ENCODE results near the gene OSBPL5. TPM values are rescaled to one million over a fixed set of nuclear protein-coding genes. Genes with fewer than 3 reads are reported as not detected.

Gene OSBPL5
- total RNA-seq, 1 experiment from 2014 or later = 28.4 TPM

DNA sequence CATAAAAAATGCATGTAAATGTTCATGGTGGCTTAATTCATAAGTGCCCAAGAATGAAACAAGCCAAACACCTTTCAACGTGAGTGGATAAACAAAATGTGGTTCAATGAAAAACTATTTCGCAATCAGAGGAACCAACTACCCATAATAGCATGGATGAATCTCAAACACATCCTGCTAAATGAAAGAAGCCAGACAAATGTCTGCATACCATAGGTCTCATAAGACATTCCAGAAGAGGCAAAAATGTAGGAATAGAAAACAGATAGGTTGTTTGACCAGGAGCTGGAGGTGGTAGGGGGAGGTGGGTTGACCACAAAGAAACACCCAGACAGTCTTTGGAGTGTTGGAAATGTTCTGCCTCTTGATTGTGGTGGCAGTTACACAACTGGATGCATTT lies 13.2 kb upstream of the OSBPL5 start:
- intact Hi-C loops (cut with micrococcal nuclease; ENCODE audit: unreplicated experiment) = no loop called here
- Histone ChIP-seq H3K27ac (ENCODE audit: low read depth, low read length, poor library complexity, severe bottlenecking) (no peak overlapping the region), H3K9me3 (ENCODE audit: low read depth, low read length, poor library complexity, severe bottlenecking) (peaks cover 11% of the 10 kb centered on the region), H3K36me3 (ENCODE audit: insufficient read depth, low read length, poor library complexity, severe bottlenecking) (no peaks in the 10 kb centered on the region), H3K4me3 (ENCODE audit: low read depth, low read length, poor library complexity, severe bottlenecking) (no peak overlapping the region), H3K27me3 (replicated peaks; ENCODE audit: insufficient read depth, low read depth, low read length, poor library complexity) (no peaks in the 10 kb centered on the region), H3K4me1 (ENCODE audit: insufficient read depth, low read length, poor library complexity, severe bottlenecking) (no peaks in the 10 kb centered on the region)
- ChIA-PET CTCF (no interaction called here), POLR2A (ENCODE audit: low non-redundant PET) (no interaction called here)
- BruUV-seq (replicated peaks) = no TSS peak
- DNase-seq (ENCODE audit: low spot score) = no peak
- TF ChIP-seq, protein P1, sequence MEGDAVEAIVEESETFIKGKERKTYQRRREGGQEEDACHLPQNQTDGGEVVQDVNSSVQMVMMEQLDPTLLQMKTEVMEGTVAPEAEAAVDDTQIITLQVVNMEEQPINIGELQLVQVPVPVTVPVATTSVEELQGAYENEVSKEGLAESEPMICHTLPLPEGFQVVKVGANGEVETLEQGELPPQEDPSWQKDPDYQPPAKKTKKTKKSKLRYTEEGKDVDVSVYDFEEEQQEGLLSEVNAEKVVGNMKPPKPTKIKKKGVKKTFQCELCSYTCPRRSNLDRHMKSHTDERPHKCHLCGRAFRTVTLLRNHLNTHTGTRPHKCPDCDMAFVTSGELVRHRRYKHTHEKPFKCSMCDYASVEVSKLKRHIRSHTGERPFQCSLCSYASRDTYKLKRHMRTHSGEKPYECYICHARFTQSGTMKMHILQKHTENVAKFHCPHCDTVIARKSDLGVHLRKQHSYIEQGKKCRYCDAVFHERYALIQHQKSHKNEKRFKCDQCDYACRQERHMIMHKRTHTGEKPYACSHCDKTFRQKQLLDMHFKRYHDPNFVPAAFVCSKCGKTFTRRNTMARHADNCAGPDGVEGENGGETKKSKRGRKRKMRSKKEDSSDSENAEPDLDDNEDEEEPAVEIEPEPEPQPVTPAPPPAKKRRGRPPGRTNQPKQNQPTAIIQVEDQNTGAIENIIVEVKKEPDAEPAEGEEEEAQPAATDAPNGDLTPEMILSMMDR (conservative IDR thresholded peaks at IDR 0.05; ENCODE audit: low read depth, low read length) = no peak
- no peak for TF ChIP-seq EZH2 (IDR thresholded peaks at IDR 0.05; ENCODE audit: borderline replicate concordance, low read depth, low read length, poor library complexity, severe bottlenecking)

GRCh38 chr11:3177931-3178330 lies 12.8 kb upstream of the OSBPL5 start:
- intact Hi-C loops (cut with micrococcal nuclease; ENCODE audit: unreplicated experiment) = no loop called here
- TF ChIP-seq, protein P1 (conservative IDR thresholded peaks at IDR 0.05; ENCODE audit: low read depth, low read length) = no peak
- no peak for TF ChIP-seq EZH2 (IDR thresholded peaks at IDR 0.05; ENCODE audit: borderline replicate concordance, low read depth, low read length, poor library complexity, severe bottlenecking)
- Histone ChIP-seq H3K9me3 (ENCODE audit: low read depth, low read length, poor library complexity, severe bottlenecking) (peaks cover 11% of the 10 kb centered on the region), H3K27ac (ENCODE audit: low read depth, low read length, poor library complexity, severe bottlenecking) (no peak overlapping the region), H3K36me3 (ENCODE audit: insufficient read depth, low read length, poor library complexity, severe bottlenecking) (no peaks in the 10 kb centered on the region), H3K27me3 (replicated peaks; ENCODE audit: insufficient read depth, low read depth, low read length, poor library complexity) (no peaks in the 10 kb centered on the region), H3K4me1 (ENCODE audit: insufficient read depth, low read length, poor library complexity, severe bottlenecking) (no peaks in the 10 kb centered on the region), H3K4me3 (ENCODE audit: low read depth, low read length, poor library complexity, severe bottlenecking) (no peak overlapping the region)
- ChIA-PET POLR2A (ENCODE audit: low non-redundant PET) (no interaction called here), CTCF (no interaction called here)
- BruUV-seq (replicated peaks) = no TSS peak
- DNase-seq (ENCODE audit: low spot score) = no peak

DNA sequence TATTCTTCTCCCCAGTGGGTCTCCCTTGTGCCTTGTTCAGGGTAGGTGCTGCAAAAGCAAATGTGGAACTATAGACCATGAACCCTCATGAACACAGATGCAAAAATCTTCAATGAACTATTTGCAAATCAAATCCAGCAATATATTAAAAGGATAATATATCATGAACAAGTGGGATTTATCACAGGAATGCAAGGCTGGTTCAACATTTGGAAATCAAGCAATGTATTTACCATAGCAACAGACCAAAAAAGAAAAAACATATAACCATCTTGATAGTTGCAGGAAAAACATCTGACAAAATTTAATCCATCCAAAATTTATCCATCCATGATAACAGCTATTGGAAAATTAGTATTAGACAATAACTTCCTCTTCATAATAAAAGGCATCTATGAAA lies 11.4 kb upstream of the OSBPL5 start:
- Histone ChIP-seq H3K4me1 (ENCODE audit: insufficient read depth, low read length, poor library complexity, severe bottlenecking) (no peaks in the 10 kb centered on the region), H3K27ac (ENCODE audit: low read depth, low read length, poor library complexity, severe bottlenecking) (no peak overlapping the region), H3K27me3 (replicated peaks; ENCODE audit: insufficient read depth, low read depth, low read length, poor library complexity) (no peaks in the 10 kb centered on the region), H3K36me3 (ENCODE audit: insufficient read depth, low read length, poor library complexity, severe bottlenecking) (no peaks in the 10 kb centered on the region), H3K9me3 (ENCODE audit: low read depth, low read length, poor library complexity, severe bottlenecking) (peaks cover 11% of the 10 kb centered on the region), H3K4me3 (ENCODE audit: low read depth, low read length, poor library complexity, severe bottlenecking) (no peak overlapping the region)
- POLR2A ChIA-PET (ENCODE audit: low non-redundant PET) = interaction anchor here (0.6 kb wide), 1 partner anchor 239 kb away, joined by 13 read pairs; no protein-coding TSS in a partner anchor
- intact Hi-C loops (cut with micrococcal nuclease; ENCODE audit: unreplicated experiment) = no loop called here
- no peak for DNase-seq (ENCODE audit: low spot score)
- TF ChIP-seq, protein P1 (conservative IDR thresholded peaks at IDR 0.05; ENCODE audit: low read depth, low read length) = no peak
- TF ChIP-seq EZH2 (IDR thresholded peaks at IDR 0.05; ENCODE audit: borderline replicate concordance, low read depth, low read length, poor library complexity, severe bottlenecking) = no peak
- CTCF ChIA-PET = no interaction called here
- BruUV-seq (replicated peaks) = no TSS peak
